ENCODE measurements around the gene ACIN1. TPM values are rescaled to one million over a fixed set of nuclear protein-coding genes. Genes with fewer than 3 reads are reported as not detected.
"Not testable (repeated sequence)": the region's sequence is repeated elsewhere in the genome, so short reads cannot be mapped to it uniquely, and the experiment has no call there.

The ACIN1 gene
- polyA plus RNA-seq, 10 donors: 103 to 183 (median 143) TPM

DNA sequence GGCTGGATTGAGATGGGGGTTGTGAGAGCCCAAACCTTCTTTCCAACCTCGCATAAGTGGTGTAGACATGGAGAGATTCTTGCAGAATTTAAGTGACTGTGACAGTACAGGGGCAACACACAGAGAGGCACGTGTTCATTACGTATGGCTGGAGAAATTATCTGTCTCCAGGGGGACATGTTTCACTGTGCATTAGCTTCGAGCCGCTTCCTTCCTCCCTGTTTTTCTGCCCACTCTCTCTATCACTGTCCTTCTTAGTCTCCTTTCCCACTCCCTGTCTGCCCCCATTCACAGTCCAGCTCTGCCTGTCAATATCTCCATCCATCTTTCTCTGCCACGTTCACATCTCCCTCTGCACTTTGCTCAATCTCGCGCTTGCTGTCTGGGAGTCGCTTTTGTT lies 73.5 kb downstream of the ACIN1 start:
- DNase-seq: peak in 1 of 3 donors; percentile 51

DNA sequence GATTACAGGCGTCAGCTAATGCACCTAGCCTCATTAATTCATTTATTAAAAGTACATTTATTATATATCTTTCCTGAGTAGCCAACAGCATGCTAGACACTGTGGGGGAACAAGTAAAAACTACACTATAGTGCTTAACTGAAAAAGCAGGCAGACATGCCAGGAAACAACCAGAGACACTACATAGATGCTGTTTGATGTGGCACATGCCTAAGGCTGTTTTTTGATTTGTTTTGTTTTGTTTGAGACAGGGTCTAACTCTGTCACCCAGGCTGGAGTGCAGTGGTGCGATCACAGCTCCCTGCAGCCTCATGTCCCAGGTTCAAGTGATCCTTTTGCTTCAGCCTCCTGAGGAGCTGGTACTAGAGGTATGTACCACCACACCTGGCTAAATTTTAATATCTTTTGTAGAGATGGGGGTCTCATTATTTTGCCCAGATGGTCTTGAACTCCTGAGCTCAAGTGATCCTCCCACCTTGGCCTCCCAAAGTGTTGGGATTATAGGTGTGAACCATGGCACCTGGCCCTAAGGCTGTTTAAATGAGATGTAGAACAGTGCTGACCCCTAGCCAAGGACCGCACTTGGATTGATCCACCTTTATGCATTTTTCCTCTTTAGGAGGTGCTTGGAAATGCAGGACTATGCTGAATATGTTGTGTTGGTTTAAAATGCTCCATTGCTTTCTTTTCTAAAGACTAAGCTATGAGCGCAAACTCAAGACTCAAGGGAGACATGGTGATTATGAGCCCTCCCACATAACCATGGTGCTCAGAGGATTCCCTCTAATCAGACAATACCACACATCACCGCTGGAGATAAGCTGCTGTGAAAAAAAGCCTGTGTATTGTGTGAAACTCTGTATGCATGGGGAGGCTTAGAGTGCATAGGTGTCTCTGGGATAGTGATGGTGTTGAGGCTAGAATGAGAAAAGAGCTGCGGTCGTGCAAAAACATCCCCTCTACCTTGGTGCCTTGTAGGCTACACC lies 74.5 kb downstream of the ACIN1 start:
- no peak for DNase-seq

DNA sequence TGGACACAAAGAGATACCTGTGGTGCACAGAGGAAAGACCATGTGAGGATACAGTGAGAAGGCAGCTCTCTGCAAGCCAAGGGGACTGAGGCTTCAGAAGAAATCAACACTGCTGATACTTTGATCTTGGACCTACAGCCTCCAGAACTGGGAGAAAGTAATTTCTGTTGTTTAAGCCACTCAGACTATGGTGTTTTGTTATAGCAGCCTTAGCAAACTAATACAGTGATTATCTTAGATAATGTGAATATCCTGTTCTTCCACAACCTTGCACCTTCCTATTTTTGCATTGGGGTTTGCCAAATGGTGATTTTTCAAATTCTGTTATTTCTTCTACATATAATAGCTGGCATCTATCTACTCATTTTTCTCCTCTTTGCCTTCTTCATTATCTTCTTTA lies 76.8 kb downstream of the ACIN1 start:
- no peak for DNase-seq

DNA sequence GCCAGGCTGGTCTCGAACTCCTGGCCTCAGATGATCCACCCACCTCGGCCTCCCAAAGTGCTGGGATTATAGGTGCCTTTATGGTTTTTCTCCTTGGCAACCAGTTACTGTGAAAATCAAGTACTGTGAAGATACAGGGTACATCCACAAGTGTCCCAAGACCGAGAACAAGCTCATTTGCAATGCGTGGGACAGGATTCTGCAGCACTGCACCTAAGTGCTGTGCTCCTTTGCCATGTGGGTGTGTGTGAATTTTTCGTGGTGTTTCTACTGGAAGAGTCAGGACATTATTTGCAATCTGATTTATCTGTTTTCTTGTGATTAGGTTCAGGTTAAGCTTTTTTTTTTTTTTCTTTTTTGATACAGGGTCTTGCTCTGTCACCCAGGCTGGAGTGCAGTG lies 77.8 kb downstream of the ACIN1 start:
- no peak for DNase-seq

DNA sequence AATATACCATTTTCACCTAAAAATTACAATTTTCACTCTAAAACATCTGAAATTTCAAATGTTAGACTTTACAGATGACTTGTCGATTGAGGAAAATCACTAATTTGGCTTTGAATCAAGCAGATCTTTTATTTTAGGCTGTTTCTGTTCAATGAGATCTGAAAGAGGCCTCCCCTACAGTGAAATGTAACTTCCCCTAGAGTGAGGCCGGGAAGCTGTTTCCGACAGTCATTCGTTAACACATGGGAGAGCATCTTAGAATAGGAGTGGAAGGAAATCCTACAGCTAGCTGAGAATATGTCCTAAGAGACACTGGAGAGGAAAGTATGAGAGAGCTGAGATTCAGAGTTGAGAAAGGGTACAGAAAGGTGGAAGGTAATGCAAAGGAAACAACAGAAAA lies 79.3 kb downstream of the ACIN1 start:
- no peak for DNase-seq

DNA sequence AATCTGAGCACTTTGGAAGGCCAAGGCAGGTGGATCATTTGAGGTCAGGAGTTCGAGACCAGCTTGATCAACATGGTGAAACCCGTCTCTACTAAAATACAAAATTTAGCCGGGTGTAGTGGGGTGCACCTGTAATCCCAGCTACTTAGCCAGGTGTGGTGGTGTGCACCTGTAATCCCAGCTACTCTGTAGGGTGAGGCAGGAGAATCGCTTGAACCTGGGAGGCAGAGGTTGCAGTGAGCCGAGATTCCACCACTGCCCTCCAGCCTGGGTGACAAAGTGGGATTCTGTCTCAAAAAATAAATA lies 81.2 kb downstream of the ACIN1 start:
- not testable (repeated sequence) for DNase-seq

DNA sequence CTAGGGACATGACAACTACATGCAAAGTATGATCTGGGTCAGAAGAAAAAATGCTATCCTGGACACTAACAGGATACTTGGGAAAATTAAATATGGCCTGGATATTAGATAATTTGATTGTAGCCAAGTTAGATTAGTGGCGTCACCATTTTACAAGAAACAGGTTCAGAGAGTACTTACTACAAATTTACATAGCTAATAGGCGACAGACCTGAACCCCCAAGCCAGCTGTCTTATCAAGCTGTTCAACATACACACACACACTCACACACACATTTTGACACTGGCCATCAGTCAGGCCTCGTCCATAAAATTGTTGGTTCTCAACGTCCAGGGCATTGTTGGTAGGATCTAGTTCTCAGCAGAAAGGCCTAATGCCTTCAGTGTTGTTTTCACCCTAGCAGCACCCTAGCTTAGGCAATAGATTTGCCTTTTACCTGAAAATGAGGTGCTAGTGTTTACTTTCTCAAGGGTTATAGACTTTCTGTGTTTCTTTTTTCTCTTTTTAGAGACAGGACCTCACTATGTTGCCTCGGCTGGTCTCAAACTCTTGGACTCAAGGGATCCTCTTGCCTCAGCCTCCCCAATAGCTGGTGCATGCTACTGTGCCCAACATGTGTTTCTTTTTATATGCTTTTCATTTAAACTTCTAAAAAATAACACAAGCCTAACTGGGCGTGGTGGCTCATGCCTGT lies 81.7 kb downstream of the ACIN1 start:
- no peak for DNase-seq

DNA sequence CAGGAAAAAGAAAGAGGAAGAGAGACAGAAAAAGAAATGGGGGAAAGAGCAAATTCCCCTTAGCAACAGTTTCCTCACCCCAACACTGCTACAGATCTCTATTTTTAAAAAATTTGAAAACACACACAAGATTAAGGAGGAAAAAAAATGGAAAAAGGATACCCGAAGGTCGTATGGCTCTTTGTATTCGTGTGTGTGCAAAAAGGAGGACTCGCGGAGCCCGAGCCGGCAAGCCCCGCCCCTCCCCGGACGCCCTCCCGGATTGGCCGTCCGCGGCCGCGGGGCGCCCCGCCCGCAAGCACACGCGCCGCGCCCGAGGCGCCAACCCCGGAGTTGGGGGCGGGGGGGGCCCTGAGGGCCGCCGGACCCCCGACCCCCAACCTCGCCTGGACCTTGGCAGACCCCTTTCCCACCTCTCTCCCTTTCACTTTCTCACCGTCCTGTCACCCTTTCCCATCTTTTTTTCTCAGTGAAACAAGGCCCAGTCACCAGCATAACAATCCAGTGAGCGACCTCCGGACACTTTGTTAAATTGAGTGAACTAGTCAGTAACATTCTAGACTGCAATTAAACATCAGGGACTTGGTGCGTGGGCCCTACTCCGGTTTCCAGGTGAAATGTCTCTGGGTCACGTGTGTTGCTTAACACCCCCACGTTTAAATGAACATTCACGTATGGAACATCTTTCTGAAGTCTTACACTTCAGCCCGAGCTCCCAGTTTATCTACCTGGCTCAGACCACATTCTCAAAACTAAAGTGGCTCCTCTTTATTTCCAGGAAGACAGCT lies 84.8 kb downstream of the ACIN1 start, which contains the start of gene C14orf93:
TSS of gene C14orf93 (minus strand) at position 205 of the 788 bp plus-strand sequence. CDS start 11,120 bp downstream, outside the sequence.
- DNase-seq: peak; percentile 69 to 93 (median 87)

DNA sequence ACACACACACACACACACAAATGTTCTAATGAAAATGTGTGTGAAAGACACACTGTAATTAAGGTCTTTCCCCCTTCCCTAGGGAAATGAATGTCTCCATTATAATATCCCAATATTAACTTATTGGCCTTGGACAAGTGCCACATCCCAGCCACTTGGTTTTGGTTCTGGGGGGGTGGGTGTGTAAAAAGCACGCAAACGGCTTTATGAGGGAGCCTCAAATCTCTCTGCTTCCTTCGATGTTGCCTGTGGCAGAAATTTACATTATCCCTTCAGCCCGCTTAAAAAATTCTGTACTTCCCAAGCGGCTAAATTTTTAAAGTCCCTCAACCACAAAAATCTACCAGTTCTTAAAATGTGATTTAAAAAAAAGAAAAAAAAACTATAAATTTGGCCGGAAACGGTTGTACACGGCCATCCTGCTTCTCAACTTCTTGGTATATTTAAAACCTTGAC lies 85.4 kb downstream of the ACIN1 start:
- DNase-seq: no peak

DNA sequence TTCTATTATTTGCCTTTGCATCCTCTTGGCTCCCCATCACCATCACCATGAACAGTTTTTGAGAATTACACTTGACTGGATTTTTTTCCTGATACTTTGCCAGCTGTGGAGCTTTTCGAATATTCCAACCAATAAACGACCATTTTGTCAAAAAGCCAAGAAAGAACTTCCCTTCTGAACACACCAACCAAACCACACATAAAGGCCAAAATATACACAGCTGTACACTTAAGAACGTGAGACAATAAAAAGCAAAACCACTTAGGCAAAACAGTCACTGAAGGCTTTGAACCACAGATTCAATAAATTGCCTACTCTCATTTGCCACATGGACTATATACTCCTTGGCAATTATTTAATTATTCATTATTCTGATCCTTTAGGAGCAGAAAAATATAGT lies 86.1 kb downstream of the ACIN1 start:
- DNase-seq: peak in 1 of 3 donors; percentile 31

Other genes starting within 250 kb of the ACIN1 start
- gene LRP10, start 223.4 kb downstream of the ACIN1 start, polyA plus RNA-seq (ENCODE audit: insufficient read length in 10 of 10): 10 to 100 TPM; 31.1 to 47.0 (median 41.9) TPM
- gene REM2, start 211.9 kb downstream of the ACIN1 start, polyA plus RNA-seq (ENCODE audit: insufficient read length in 10 of 10): under 1 TPM in 8 of 10 donors, not detected in 2; 0.09 to 0.16 (median 0.13) TPM
- 10 to 100 TPM; 49.2 to 64.7 (median 54.2) TPM for gene RBM23, start 176.0 kb downstream of the ACIN1 start, polyA plus RNA-seq (ENCODE audit: insufficient read length in 10 of 10)
- gene PRMT5, start 165.8 kb downstream of the ACIN1 start, polyA plus RNA-seq (ENCODE audit: insufficient read length in 10 of 10): 10 to 100 TPM; 50.8 to 88.7 (median 68.7) TPM
- 10 to 100 TPM; 28.3 to 43.9 (median 36.7) TPM for gene HAUS4, start 138.0 kb downstream of the ACIN1 start, polyA plus RNA-seq (ENCODE audit: insufficient read length in 10 of 10)
- 10 to 100 TPM; 27.1 to 54.6 (median 41.4) TPM for gene AJUBA, start 112.6 kb downstream of the ACIN1 start, polyA plus RNA-seq (ENCODE audit: insufficient read length in 10 of 10)
- gene C14orf93, start 85.0 kb downstream of the ACIN1 start, polyA plus RNA-seq (ENCODE audit: insufficient read length in 10 of 10): 10 to 100 TPM in 6 of 10 donors, 1 to 10 TPM in 4; 8.4 to 13.8 (median 10.5) TPM
- 100 to 1,000 TPM; 181 to 282 (median 212) TPM for gene PSMB5, start 60.2 kb downstream of the ACIN1 start, polyA plus RNA-seq (ENCODE audit: insufficient read length in 10 of 10)
- gene PSMB11, start 52.9 kb downstream of the ACIN1 start, polyA plus RNA-seq (ENCODE audit: insufficient read length in 10 of 10): not detected
- gene CDH24, start 37.6 kb downstream of the ACIN1 start, polyA plus RNA-seq (ENCODE audit: insufficient read length in 10 of 10): 1 to 10 TPM; 2.8 to 5.5 (median 3.8) TPM
- 10 to 100 TPM; 43.6 to 66.0 (median 52.5) TPM for gene C14orf119, start 369 bp upstream of the ACIN1 start, polyA plus RNA-seq (ENCODE audit: insufficient read length in 10 of 10)
- gene CIROP, start 9.9 kb upstream of the ACIN1 start, polyA plus RNA-seq (ENCODE audit: insufficient read length in 10 of 10): not detected
- gene CEBPE, start 24.1 kb upstream of the ACIN1 start, polyA plus RNA-seq (ENCODE audit: insufficient read length in 10 of 10): under 1 TPM in 6 of 10 donors, not detected in 4; 0.13 to 0.25 (median 0.18) TPM
- 10 to 100 TPM in 2 of 10 donors, 1 to 10 TPM in 8; 3.5 to 15.3 (median 4.0) TPM for gene SLC7A8, start 88.5 kb upstream of the ACIN1 start, polyA plus RNA-seq (ENCODE audit: insufficient read length in 10 of 10)
- under 1 TPM in 3 of 10 donors, not detected in 7; 0.28 to 0.80 (median 0.35) TPM for gene RNF212B, start 142.8 kb upstream of the ACIN1 start, polyA plus RNA-seq (ENCODE audit: insufficient read length in 10 of 10)
- 10 to 100 TPM in 5 of 10 donors, 1 to 10 TPM in 5; 8.1 to 11.5 (median 9.8) TPM for gene HOMEZ, start 191.0 kb upstream of the ACIN1 start, polyA plus RNA-seq (ENCODE audit: insufficient read length in 10 of 10)
- gene PPP1R3E, start 207.7 kb upstream of the ACIN1 start, polyA plus RNA-seq (ENCODE audit: insufficient read length in 10 of 10): 10 to 100 TPM in 8 of 10 donors, 1 to 10 TPM in 2; 9.4 to 24.3 (median 13.4) TPM
- gene BCL2L2, start 211.7 kb upstream of the ACIN1 start, polyA plus RNA-seq (ENCODE audit: insufficient read length in 10 of 10): 10 to 100 TPM; 28.1 to 36.6 (median 30.8) TPM
- 100 to 1,000 TPM in 7 of 10 donors, 10 to 100 TPM in 3; 88.9 to 153 (median 105) TPM for gene PABPN1, start 226.3 kb upstream of the ACIN1 start, polyA plus RNA-seq (ENCODE audit: insufficient read length in 10 of 10)

All from muscle of back (tissue), 11 donors.